ENCODE data around the gene LHFPL5.

GRCh38 chr6:35817515-35817914 is 12.4 kb downstream of the LHFPL5 start:
- no peak for TF ChIP-seq CTCF (conservative IDR thresholded peaks at IDR 0.05; ENCODE audit: low read depth in 2 of 2)
- no peak for TF ChIP-seq EZH2 (IDR thresholded peaks at IDR 0.05; ENCODE audit: low read depth, unreplicated experiment)
- TF ChIP-seq, protein P1, sequence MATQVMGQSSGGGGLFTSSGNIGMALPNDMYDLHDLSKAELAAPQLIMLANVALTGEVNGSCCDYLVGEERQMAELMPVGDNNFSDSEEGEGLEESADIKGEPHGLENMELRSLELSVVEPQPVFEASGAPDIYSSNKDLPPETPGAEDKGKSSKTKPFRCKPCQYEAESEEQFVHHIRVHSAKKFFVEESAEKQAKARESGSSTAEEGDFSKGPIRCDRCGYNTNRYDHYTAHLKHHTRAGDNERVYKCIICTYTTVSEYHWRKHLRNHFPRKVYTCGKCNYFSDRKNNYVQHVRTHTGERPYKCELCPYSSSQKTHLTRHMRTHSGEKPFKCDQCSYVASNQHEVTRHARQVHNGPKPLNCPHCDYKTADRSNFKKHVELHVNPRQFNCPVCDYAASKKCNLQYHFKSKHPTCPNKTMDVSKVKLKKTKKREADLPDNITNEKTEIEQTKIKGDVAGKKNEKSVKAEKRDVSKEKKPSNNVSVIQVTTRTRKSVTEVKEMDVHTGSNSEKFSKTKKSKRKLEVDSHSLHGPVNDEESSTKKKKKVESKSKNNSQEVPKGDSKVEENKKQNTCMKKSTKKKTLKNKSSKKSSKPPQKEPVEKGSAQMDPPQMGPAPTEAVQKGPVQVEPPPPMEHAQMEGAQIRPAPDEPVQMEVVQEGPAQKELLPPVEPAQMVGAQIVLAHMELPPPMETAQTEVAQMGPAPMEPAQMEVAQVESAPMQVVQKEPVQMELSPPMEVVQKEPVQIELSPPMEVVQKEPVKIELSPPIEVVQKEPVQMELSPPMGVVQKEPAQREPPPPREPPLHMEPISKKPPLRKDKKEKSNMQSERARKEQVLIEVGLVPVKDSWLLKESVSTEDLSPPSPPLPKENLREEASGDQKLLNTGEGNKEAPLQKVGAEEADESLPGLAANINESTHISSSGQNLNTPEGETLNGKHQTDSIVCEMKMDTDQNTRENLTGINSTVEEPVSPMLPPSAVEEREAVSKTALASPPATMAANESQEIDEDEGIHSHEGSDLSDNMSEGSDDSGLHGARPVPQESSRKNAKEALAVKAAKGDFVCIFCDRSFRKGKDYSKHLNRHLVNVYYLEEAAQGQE (IDR thresholded peaks at IDR 0.05; ENCODE audit: unreplicated experiment): no peak
- no peak for TF ChIP-seq POLR2AphosphoS5 (IDR thresholded peaks at IDR 0.05; ENCODE audit: low read depth)
- no peak for TF ChIP-seq CREB1 (CRISPR knock-in tag; IDR thresholded peaks at IDR 0.05; ENCODE audit: low read depth)
- no peak for TF ChIP-seq EZH2phosphoT487 (IDR thresholded peaks at IDR 0.05; ENCODE audit: unreplicated experiment)
- TF ChIP-seq ZNF114 (CRISPR knock-in tag; IDR thresholded peaks at IDR 0.05): no peak
- no peak for TF ChIP-seq STAT1 (IDR thresholded peaks at IDR 0.05; ENCODE audit: unreplicated experiment)
- TF ChIP-seq, protein P2, sequence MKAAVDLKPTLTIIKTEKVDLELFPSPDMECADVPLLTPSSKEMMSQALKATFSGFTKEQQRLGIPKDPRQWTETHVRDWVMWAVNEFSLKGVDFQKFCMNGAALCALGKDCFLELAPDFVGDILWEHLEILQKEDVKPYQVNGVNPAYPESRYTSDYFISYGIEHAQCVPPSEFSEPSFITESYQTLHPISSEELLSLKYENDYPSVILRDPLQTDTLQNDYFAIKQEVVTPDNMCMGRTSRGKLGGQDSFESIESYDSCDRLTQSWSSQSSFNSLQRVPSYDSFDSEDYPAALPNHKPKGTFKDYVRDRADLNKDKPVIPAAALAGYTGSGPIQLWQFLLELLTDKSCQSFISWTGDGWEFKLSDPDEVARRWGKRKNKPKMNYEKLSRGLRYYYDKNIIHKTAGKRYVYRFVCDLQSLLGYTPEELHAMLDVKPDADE (IDR thresholded peaks at IDR 0.05): no peak
- no peak for TF ChIP-seq JUNB (IDR thresholded peaks at IDR 0.05; ENCODE audit: unreplicated experiment)
- TF ChIP-seq ZNF331 (CRISPR knock-in tag; IDR thresholded peaks at IDR 0.05; ENCODE audit: low read depth): no peak
